ENCODE data around the gene GPR171.
"Not testable (repeated sequence)": the region's sequence is repeated elsewhere in the genome, so short reads cannot be mapped to it uniquely, and the experiment has no call there.

The GPR171 gene

GRCh38 chr3:151183265-151183671 is 19.7 kb downstream of the GPR171 start:
- Mint-ChIP-seq H3K4me1 (ENCODE audit: low read depth in 2 of 2) (peaks cover 17 to 23% of the 10 kb centered on the region in 2 donors), H3K27me3 (no peaks in the 10 kb centered on the region), H3K36me3 (ENCODE audit: insufficient read depth) (no peaks in the 10 kb centered on the region), H3K27ac (peak overlapping the region; percentile 21 to 77), H3K4me3 (peak overlapping the region; percentile 43 to 53), H3K9me3 (no peaks in the 10 kb centered on the region)
- DNase-seq (no peak), ATAC-seq (replicated peaks) (peak; percentile 85)

GRCh38 chr3:151182349-151183079 is 20.5 kb downstream of the GPR171 start:
- H3K27me3 Mint-ChIP-seq, result no peaks in the 10 kb centered on the region
- ATAC-seq (replicated peaks) (no peak), DNase-seq (no peak)
- peaks cover 17 to 23% of the 10 kb centered on the region in 2 donors for H3K4me1 Mint-ChIP-seq (ENCODE audit: low read depth in 2 of 2)
- H3K27ac Mint-ChIP-seq, result peak overlapping the region; percentile 21 to 77
- no peaks in the 10 kb centered on the region for H3K9me3 Mint-ChIP-seq
- peak overlapping the region; percentile 6 to 53 for H3K4me3 Mint-ChIP-seq
- no peaks in the 10 kb centered on the region for H3K36me3 Mint-ChIP-seq (ENCODE audit: insufficient read depth)

GRCh38 chr3:151178208-151178845 is 24.7 kb downstream of the GPR171 start:
- DNase-seq, result no peak
- Mint-ChIP-seq H3K27ac (no peak overlapping the region), H3K4me3 (no peak overlapping the region), H3K27me3 (no peaks in the 10 kb centered on the region), H3K9me3 (no peaks in the 10 kb centered on the region), H3K36me3 (ENCODE audit: insufficient read depth) (no peaks in the 10 kb centered on the region), H3K4me1 (ENCODE audit: low read depth in 2 of 2) (peaks cover 9 to 12% of the 10 kb centered on the region in 2 donors)
- ATAC-seq (replicated peaks), result no peak

- Mint-ChIP-seq H3K9me3 (no peaks in the 10 kb centered on the region), H3K36me3 (ENCODE audit: insufficient read depth) (no peaks in the 10 kb centered on the region), H3K4me1 (ENCODE audit: low read depth in 2 of 2) (peaks cover 13 to 15% of the 10 kb centered on the region in 2 donors), H3K27ac (no peak overlapping the region), H3K27me3 (no peaks in the 10 kb centered on the region), H3K4me3 (no peak overlapping the region)
- ATAC-seq (replicated peaks), result no peak
- no peak for DNase-seq
Observed at GRCh38 chr3:151175952-151176351, 27.1 kb downstream of the GPR171 start.

- H3K4me3 Mint-ChIP-seq, result no peak overlapping the region
- no peaks in the 10 kb centered on the region for H3K27me3 Mint-ChIP-seq
- no peak for DNase-seq
Observed at GRCh38 chr3:151174351-151174750, 28.7 kb downstream of the GPR171 start.

GRCh38 chr3:151171145-151171757 is 31.8 kb downstream of the GPR171 start:
- H3K9me3 Mint-ChIP-seq, result no peaks in the 10 kb centered on the region
- ATAC-seq (replicated peaks) (peak; percentile 78), DNase-seq (peak in 2 of 3 experiments; percentile 9 to 10)
- H3K4me3 Mint-ChIP-seq, result peak overlapping the region; percentile 64 to 68
- no peaks in the 10 kb centered on the region for H3K27me3 Mint-ChIP-seq
- H3K36me3 Mint-ChIP-seq (ENCODE audit: insufficient read depth), result peaks cover 4% of the 10 kb centered on the region
- peaks cover 27 to 28% of the 10 kb centered on the region in 2 donors for H3K4me1 Mint-ChIP-seq (ENCODE audit: low read depth in 2 of 2)
- H3K27ac Mint-ChIP-seq, result peak overlapping the region; percentile 89 to 90

More at GRCh38 chr3:151174351-151174750, 28.7 kb downstream of the GPR171 start:
- Mint-ChIP-seq H3K27ac (no peak overlapping the region), H3K36me3 (ENCODE audit: insufficient read depth) (peaks cover 4% of the 10 kb centered on the region), H3K4me1 (ENCODE audit: low read depth in 2 of 2) (peaks cover 23 to 26% of the 10 kb centered on the region in 2 donors), H3K9me3 (no peaks in the 10 kb centered on the region)
- ATAC-seq (replicated peaks), result no peak

- not testable (repeated sequence) for DNase-seq; H3K27me3 Mint-ChIP-seq; H3K36me3 Mint-ChIP-seq (ENCODE audit: insufficient read depth); ATAC-seq (replicated peaks); H3K9me3 Mint-ChIP-seq
- Mint-ChIP-seq H3K4me3 (peak overlapping the region; percentile 64 to 68), H3K4me1 (ENCODE audit: low read depth in 2 of 2) (peaks cover 27 to 28% of the 10 kb centered on the region in 2 donors), H3K27ac (peak overlapping the region; percentile 89 to 90)
Observed at GRCh38 chr3:151169948-151170679, 32.9 kb downstream of the GPR171 start.

- Mint-ChIP-seq H3K27ac (no peak overlapping the region), H3K9me3 (no peaks in the 10 kb centered on the region), H3K4me3 (no peak overlapping the region), H3K36me3 (ENCODE audit: insufficient read depth) (peaks cover 4% of the 10 kb centered on the region), H3K4me1 (ENCODE audit: low read depth in 2 of 2) (peaks cover 27 to 28% of the 10 kb centered on the region in 2 donors), H3K27me3 (no peaks in the 10 kb centered on the region)
- DNase-seq (no peak), ATAC-seq (replicated peaks) (no peak)
Observed at GRCh38 chr3:151169262-151169947, 33.6 kb downstream of the GPR171 start.

GRCh38 chr3:151168269-151169094 is 34.5 kb downstream of the GPR171 start:
- peak; percentile 77 to 83 (median 77) for DNase-seq
- peak overlapping the region in 1 of 2 donors; percentile 51 for H3K27ac Mint-ChIP-seq

GRCh38 chr3:151166161-151166560 is 36.9 kb downstream of the GPR171 start:
- H3K4me1 Mint-ChIP-seq (ENCODE audit: low read depth in 2 of 2), result peaks cover 14 to 17% of the 10 kb centered on the region in 2 donors
- H3K4me3 Mint-ChIP-seq, result no peak overlapping the region
- no peak overlapping the region for H3K27ac Mint-ChIP-seq

More at GRCh38 chr3:151168269-151169094, 34.5 kb downstream of the GPR171 start:
- Mint-ChIP-seq H3K27me3 (no peaks in the 10 kb centered on the region), H3K36me3 (ENCODE audit: insufficient read depth) (peaks cover 4% of the 10 kb centered on the region), H3K9me3 (no peaks in the 10 kb centered on the region), H3K4me3 (no peak overlapping the region), H3K4me1 (ENCODE audit: low read depth in 2 of 2) (peaks cover 27 to 28% of the 10 kb centered on the region in 2 donors)
- peak; percentile 75 for ATAC-seq (replicated peaks)

GRCh38 chr3:151165226-151165625 is 37.8 kb downstream of the GPR171 start:
- ATAC-seq (replicated peaks) (no peak), DNase-seq (no peak)
- Mint-ChIP-seq H3K4me3 (no peak overlapping the region), H3K27ac (no peak overlapping the region), H3K27me3 (peaks cover 10 to 18% of the 10 kb centered on the region in 2 donors), H3K9me3 (no peaks in the 10 kb centered on the region), H3K4me1 (ENCODE audit: low read depth in 2 of 2) (peaks cover 4 to 8% of the 10 kb centered on the region in 2 donors), H3K36me3 (ENCODE audit: insufficient read depth) (no peaks in the 10 kb centered on the region)

More at GRCh38 chr3:151166161-151166560, 36.9 kb downstream of the GPR171 start:
- DNase-seq (no peak), ATAC-seq (replicated peaks) (no peak)
- Mint-ChIP-seq H3K36me3 (ENCODE audit: insufficient read depth) (peaks cover 4% of the 10 kb centered on the region), H3K27me3 (peaks cover under 1 to 9% of the 10 kb centered on the region in 2 donors), H3K9me3 (no peaks in the 10 kb centered on the region)

GRCh38 chr3:151159806-151160205 is 43.2 kb downstream of the GPR171 start:
- H3K4me3 Mint-ChIP-seq, result no peak overlapping the region
- H3K36me3 Mint-ChIP-seq (ENCODE audit: insufficient read depth), result no peaks in the 10 kb centered on the region
- ATAC-seq (replicated peaks) (no peak), DNase-seq (no peak)
- no peak overlapping the region for H3K27ac Mint-ChIP-seq
- H3K27me3 Mint-ChIP-seq, result peaks cover 22 to 38% of the 10 kb centered on the region in 2 donors
- no peaks in the 10 kb centered on the region for H3K9me3 Mint-ChIP-seq
- no peaks in the 10 kb centered on the region for H3K4me1 Mint-ChIP-seq (ENCODE audit: low read depth in 2 of 2)
